ENCODE results near the gene TMEM139. TPM values are rescaled to one million over a fixed set of nuclear protein-coding genes. Genes with fewer than 3 reads are reported as not detected.

Gene TMEM139
- total RNA-seq, 1 donor from 2014 or later, result 14.5 TPM

- DNase-seq (ENCODE audit: low read depth), result no peak
- H3K4me3 ChIP-seq (ENCODE audit: low read depth, low read length), result no peak overlapping the region
- TF ChIP-seq CTCF (conservative IDR thresholded peaks at IDR 0.05; ENCODE audit: low read depth, low read length), result no peak
Observed at GRCh38 chr7:143329471-143330170, 44.9 kb downstream of the TMEM139 start.

GRCh38 chr7:143331179-143331801 lies 46.5 kb downstream of the TMEM139 start:
- no peak overlapping the region for H3K4me3 ChIP-seq (ENCODE audit: low read depth, low read length)
- TF ChIP-seq CTCF (conservative IDR thresholded peaks at IDR 0.05; ENCODE audit: low read depth, low read length), result no peak
- no peak for DNase-seq (ENCODE audit: low read depth)

GRCh38 chr7:143334244-143334643 lies 49.5 kb downstream of the TMEM139 start:
- no peak overlapping the region for H3K4me3 ChIP-seq (ENCODE audit: low read depth, low read length)
- no peak for DNase-seq (ENCODE audit: low read depth)
- TF ChIP-seq CTCF (conservative IDR thresholded peaks at IDR 0.05; ENCODE audit: low read depth, low read length), result no peak

GRCh38 chr7:143337216-143337615 lies 52.5 kb downstream of the TMEM139 start:
- no peak overlapping the region for H3K4me3 ChIP-seq (ENCODE audit: low read depth, low read length)
- no peak for TF ChIP-seq CTCF (conservative IDR thresholded peaks at IDR 0.05; ENCODE audit: low read depth, low read length)
- no peak for DNase-seq (ENCODE audit: low read depth)

Other genes starting within 250 kb of the TMEM139 start
- gene OR6V1, start 232.6 kb upstream of the TMEM139 start, total RNA-seq, result not detected in 2 replicates
- gene PIP, start 152.9 kb upstream of the TMEM139 start, total RNA-seq, result not detected in 2 replicates
- not detected in 2 replicates for gene TAS2R39, start 101.5 kb upstream of the TMEM139 start, total RNA-seq
- gene TAS2R40, start 62.9 kb upstream of the TMEM139 start, total RNA-seq, result not detected in 2 replicates
- gene GSTK1, start 21.5 kb upstream of the TMEM139 start, total RNA-seq, result 95.1 and 141 TPM in 2 replicates
- 17.8 and 18.7 TPM in 2 replicates for gene CASP2, start 3.4 kb downstream of the TMEM139 start, total RNA-seq
- not detected in 2 replicates for gene CLCN1, start 31.2 kb downstream of the TMEM139 start, total RNA-seq
- gene FAM131B, start 77.8 kb downstream of the TMEM139 start, total RNA-seq, result 0.29 and 1.5 TPM in 2 replicates
- gene ZYX, start 96.4 kb downstream of the TMEM139 start, total RNA-seq, result 117 and 152 TPM in 2 replicates
- gene EPHA1, start 123.9 kb downstream of the TMEM139 start, total RNA-seq, result 4.5 and 14.4 TPM in 2 replicates
- not detected in 2 replicates for gene TAS2R60, start 158.5 kb downstream of the TMEM139 start, total RNA-seq
- not detected in 2 replicates for gene TAS2R41, start 192.9 kb downstream of the TMEM139 start, total RNA-seq